IMR-90 (cell line): ENCODE measurements around the gene TNFAIP6. TPM values are rescaled to one million over a fixed set of nuclear protein-coding genes. Genes with fewer than 3 reads are reported as not detected.

Experiments used
- ATAC-seq: fragments of 200-7000 bp; cut with Tn5 transposase; 2 replicates; pipeline ENCODE4 v1.9.1; 2020; ENCODE audit warnings: low read depth, mild to moderate bottlenecking, moderate library complexity
- BruUV-seq: library from RNA; stranded (reverse); fragments of 400-500 nt; replicated peaks from 2 replicates; lab custom pipeline; 2021; lab: Mats Ljungman, UMichigan
- CTCF ChIA-PET: fragments of 300-600 bp; formaldehyde crosslinking; extraction: SDS; loops from one replicate; lab custom pipeline; 2021; ENCODE audit warnings: antibody characterized with exemption; lab: Yijun Ruan, JAX
- POLR2A ChIA-PET: fragments of 300-600 bp; sonication (Branson Sonifier 250); formaldehyde crosslinking; loops from one replicate; lab custom pipeline; 2022; ENCODE audit warnings: antibody characterized with exemption; ENCODE audit not compliant: unreplicated experiment; lab: Charles Lee
- DNase-seq: peaks from one replicate; pipeline ENCODE4 v3.0.0; 2013
- H2AFZ ChIP-seq: replicated peaks from 2 replicates; pipeline ENCODE3; 2013; ENCODE audit warnings: low read length, mild to moderate bottlenecking; ENCODE audit not compliant: poor library complexity
- H2AK5ac ChIP-seq: 2 replicates; pipeline ENCODE4 v1.6.1; 2013; ENCODE audit warnings: low read depth, low read length, inconsistent platforms
- H2AK9ac ChIP-seq: replicated peaks from 2 replicates; pipeline ENCODE3; 2013; ENCODE audit warnings: mild to moderate bottlenecking, low read depth, low read length, moderate library complexity; ENCODE audit not compliant: poor library complexity
- H2BK120ac ChIP-seq: 2 replicates; pipeline ENCODE4 v1.6.1; 2013; ENCODE audit warnings: low read depth, low read length, inconsistent platforms
- H2BK15ac ChIP-seq: 3 replicates; pipeline ENCODE4 v1.6.1; 2013; ENCODE audit warnings: low read depth, low read length, inconsistent platforms
- H2BK20ac ChIP-seq: 2 replicates; pipeline ENCODE4 v1.6.1; 2013; ENCODE audit warnings: low read depth, mild to moderate bottlenecking, inconsistent platforms, low read length, moderate library complexity
- H2BK5ac ChIP-seq: 2 replicates; pipeline ENCODE4 v1.6.1; 2013; ENCODE audit warnings: mild to moderate bottlenecking, low read depth, low read length, inconsistent platforms; ENCODE audit not compliant: poor library complexity, severe bottlenecking
- H3K14ac ChIP-seq: replicated peaks from 2 replicates; pipeline ENCODE4 v1.6.1; 2013; ENCODE audit warnings: low read depth, low read length, inconsistent platforms
- H3K18ac ChIP-seq: 2 replicates; pipeline ENCODE4 v1.6.1; 2013; ENCODE audit warnings: low read depth, low read length, control low read depth
- H3K23ac ChIP-seq: 2 replicates; pipeline ENCODE4 v1.6.1; 2013; ENCODE audit warnings: low read depth, low read length, inconsistent platforms
- H3K27ac ChIP-seq: 2 replicates; pipeline ENCODE4 v1.5.1; 2013; ENCODE audit warnings: mild to moderate bottlenecking, control low read depth, low read length; ENCODE audit not compliant: insufficient read depth
- H3K27me3 ChIP-seq: 2 replicates; pipeline ENCODE4 v1.6.1; 2013; ENCODE audit warnings: low read length; ENCODE audit not compliant: control insufficient read depth, insufficient read depth
- H3K36me3 ChIP-seq: 2 replicates; pipeline ENCODE4 v1.6.1; 2013; ENCODE audit warnings: low read length, mixed read lengths; ENCODE audit not compliant: control insufficient read depth, insufficient read depth
- H3K4ac ChIP-seq: 2 replicates; pipeline ENCODE4 v1.6.1; 2013; ENCODE audit warnings: low read depth, low read length, inconsistent platforms
- H3K4me1 ChIP-seq: 2 replicates; pipeline ENCODE4 v1.6.1; 2013; ENCODE audit warnings: low read length, mixed read lengths; ENCODE audit not compliant: control insufficient read depth, insufficient read depth
- H3K4me2 ChIP-seq: 2 replicates; pipeline ENCODE4 v1.6.1; 2013; ENCODE audit warnings: low read depth, mild to moderate bottlenecking, control low read depth, low read length, moderate library complexity
- H3K4me3 ChIP-seq: 2 replicates; pipeline ENCODE4 v1.5.1; 2013; ENCODE audit warnings: low read depth, mild to moderate bottlenecking, control low read depth, low read length, moderate library complexity; ENCODE audit not compliant: insufficient read depth
- H3K56ac ChIP-seq: 2 replicates; pipeline ENCODE4 v1.6.1; 2013; ENCODE audit warnings: low read length, inconsistent platforms; ENCODE audit not compliant: insufficient read depth; ENCODE audit errors: extremely low read depth
- H3K79me1 ChIP-seq, 2 experiments: 2 replicates each; pipeline ENCODE4 v1.6.1; 2013; ENCODE audit warnings: low read length in 2 of 2, inconsistent platforms in 1 of 2, low read depth in 1 of 2
- H3K9ac ChIP-seq: 2 replicates; pipeline ENCODE4 v1.6.1; 2013; ENCODE audit warnings: low read depth, low read length, control low read depth
- H3K9me1 ChIP-seq: 2 replicates; pipeline ENCODE4 v1.6.1; 2013; ENCODE audit warnings: low read length, inconsistent platforms; ENCODE audit not compliant: insufficient read depth
- H3K9me3 ChIP-seq: 2 replicates; pipeline ENCODE4 v1.6.1; 2013; ENCODE audit warnings: low read length; ENCODE audit not compliant: control insufficient read depth, insufficient read depth
- H4K20me1 ChIP-seq: 2 replicates; pipeline ENCODE4 v1.6.1; 2013; ENCODE audit warnings: low read length, inconsistent platforms; ENCODE audit not compliant: insufficient read depth
- H4K5ac ChIP-seq: 2 replicates; pipeline ENCODE4 v1.6.1; 2013; ENCODE audit warnings: mild to moderate bottlenecking, low read depth, low read length, control low read depth
- H4K8ac ChIP-seq, 2 experiments: 2 replicates each; pipeline ENCODE4 v1.6.1; 2013; ENCODE audit warnings: low read depth in 2 of 2, low read length in 2 of 2, control low read depth in 1 of 2, inconsistent platforms in 1 of 2
- H4K91ac ChIP-seq: 2 replicates; pipeline ENCODE4 v1.6.1; 2013; ENCODE audit warnings: low read depth, low read length, inconsistent platforms; ENCODE audit not compliant: insufficient read depth
- BHLHE40 ChIP-seq: fragments of 150-350 bp; IDR thresholded peaks from 2 replicates; pipeline ENCODE4 v1.6.1; 2016; ENCODE audit warnings: mild to moderate bottlenecking, low read depth, low read length
- MAFK ChIP-seq: IDR thresholded peaks from 2 replicates; pipeline ENCODE4 v1.6.1; 2012; ENCODE audit warnings: low read depth, low read length, improper control_type of control experiment
- dilution Hi-C: fragments of 300-500 bp; cut with HindIII; formaldehyde crosslinking; loops from one replicate; pipeline ENCODE4 v1.14.3; 2018; ENCODE audit warnings: low sequenced_read_pairs; ENCODE audit not compliant: unreplicated experiment
- in situ Hi-C: fragments of 300-500 bp; cut with MboI; formaldehyde crosslinking; loops from 3 replicates; pipeline ENCODE4 v1.14.3; 2019; ENCODE audit warnings: low sequenced_read_pairs, inconsistent platforms, mixed read lengths
- intact Hi-C: fragments of 100-400 bp; cut with micrococcal nuclease; formaldehyde crosslinking; loops from 2 replicates; pipeline ENCODE4 v1.10.0; 2022
- polyA plus RNA-seq, 3 experiments: library from polyadenylated mRNA; depleted of rRNA; stranded (reverse); fragments of >200 nt; gene quantifications; 2 replicates each; pipeline ENCODE4 v1.2.3, GENCODE V29; 2012; ENCODE audit warnings: low replicate concordance in 1 of 3
- total RNA-seq: library from RNA; depleted of rRNA; stranded (reverse); fragments of >200 nt; gene quantifications from 2 replicates; pipeline ENCODE4 v1.2.3, GENCODE V29; 2012

The TNFAIP6 gene
- total and polyA plus RNA-seq, 2 of the 4 experiments (the other 2 are of a cell fraction): 1.8 to 2.9 TPM

- no TSS peak for BruUV-seq
- intact Hi-C loops (no loop called here), dilution Hi-C loops (no loop called here), in situ Hi-C loops (no loop called here)
- Histone ChIP-seq H2BK5ac (no peak overlapping the region), H4K20me1 (no peaks in the 10 kb centered on the region), H3K4ac (no peak overlapping the region), H3K14ac (no peak overlapping the region), H3K23ac (no peak overlapping the region), H3K4me2 (no peak overlapping the region), H3K4me1 (no peaks in the 10 kb centered on the region), H3K18ac (no peak overlapping the region), H2AFZ (no peak overlapping the region), H2BK15ac (no peak overlapping the region), H3K27me3 (no peaks in the 10 kb centered on the region), H4K8ac (no peak overlapping the region), H3K36me3 (no peaks in the 10 kb centered on the region), H3K56ac (no peak overlapping the region), H4K5ac (no peak overlapping the region), H2AK5ac (no peak overlapping the region), H2AK9ac (no peak overlapping the region), H3K79me1 (no peaks in the 10 kb centered on the region), H3K4me3 (no peak overlapping the region), H4K91ac (no peak overlapping the region), H3K9me1 (no peaks in the 10 kb centered on the region), H3K9me3 (no peaks in the 10 kb centered on the region), H2BK20ac (0 out of 2 replicates have a peak overlapping the region, but pooled peaks have one; percentile 30), H2BK120ac (no peak overlapping the region), H3K27ac (no peak overlapping the region), H3K9ac (no peak overlapping the region)
- DNase-seq (no peak), ATAC-seq (no peak)
- POLR2A ChIA-PET: no interaction called here
- 0 out of 2 replicates have a peak, but pooled peaks have one; percentile 11 for TF ChIP-seq MAFK
- TF ChIP-seq BHLHE40: no peak
- CTCF ChIA-PET: no interaction called here
These were observed 10.1 kb upstream of the TNFAIP6 start for GRCh38 chr2:151347294-151347693.
